BJ (cell line): ENCODE measurements around the gene KCTD13. TPM values are rescaled to one million over a fixed set of nuclear protein-coding genes. Genes with fewer than 3 reads are reported as not detected.
A peak's percentile ranks its signal among the peaks of the same experiment; 100 is the strongest.

Experiments used
- CTCF ChIA-PET: fragments of 350-600 bp; formaldehyde crosslinking; extraction: SDS; loops from one replicate; lab custom pipeline; 2021; ENCODE audit warnings: antibody characterized with exemption, inconsistent platforms; lab: Yijun Ruan, JAX
- POLR2A ChIA-PET: fragments of 300-600 bp; sonication (Branson Sonifier 250); formaldehyde crosslinking; extraction: SDS; loops from one replicate; lab custom pipeline; 2021; ENCODE audit warnings: antibody characterized with exemption; lab: Charles Lee
- DNase-seq: peaks from one replicate; pipeline ENCODE4 v3.0.0-alpha.2; 2011; ENCODE audit warnings: low read depth
- H3K27me3 ChIP-seq: 2 replicates; pipeline ENCODE4 v1.6.0; 2011; ENCODE audit warnings: low read length; ENCODE audit not compliant: control insufficient read depth, insufficient read depth
- H3K36me3 ChIP-seq: 2 replicates; pipeline ENCODE4 v1.5.1; 2011; ENCODE audit warnings: low read length; ENCODE audit not compliant: control insufficient read depth, insufficient read depth
- H3K4me3 ChIP-seq: 2 replicates; pipeline ENCODE4 v1.5.1; 2011; ENCODE audit warnings: low read depth, mild to moderate bottlenecking, control low read depth, low read length
- polyA plus RNA-seq: library from polyadenylated mRNA; depleted of rRNA; stranded (reverse); fragments of >200 nt; gene quantifications from 2 replicates; pipeline ENCODE4 v1.2.3, GENCODE V29; 2011
- TF ChIP-seq, protein P1 (sequence below): IDR thresholded peaks from 2 replicates; pipeline ENCODE4 v1.5.1; 2011; ENCODE audit warnings: low read depth, mild to moderate bottlenecking, control low read depth, inconsistent platforms, low read length, moderate library complexity; ENCODE audit not compliant: insufficient read depth

The KCTD13 gene
- polyA plus RNA-seq, 1 experiment = 12.3 TPM

DNA sequence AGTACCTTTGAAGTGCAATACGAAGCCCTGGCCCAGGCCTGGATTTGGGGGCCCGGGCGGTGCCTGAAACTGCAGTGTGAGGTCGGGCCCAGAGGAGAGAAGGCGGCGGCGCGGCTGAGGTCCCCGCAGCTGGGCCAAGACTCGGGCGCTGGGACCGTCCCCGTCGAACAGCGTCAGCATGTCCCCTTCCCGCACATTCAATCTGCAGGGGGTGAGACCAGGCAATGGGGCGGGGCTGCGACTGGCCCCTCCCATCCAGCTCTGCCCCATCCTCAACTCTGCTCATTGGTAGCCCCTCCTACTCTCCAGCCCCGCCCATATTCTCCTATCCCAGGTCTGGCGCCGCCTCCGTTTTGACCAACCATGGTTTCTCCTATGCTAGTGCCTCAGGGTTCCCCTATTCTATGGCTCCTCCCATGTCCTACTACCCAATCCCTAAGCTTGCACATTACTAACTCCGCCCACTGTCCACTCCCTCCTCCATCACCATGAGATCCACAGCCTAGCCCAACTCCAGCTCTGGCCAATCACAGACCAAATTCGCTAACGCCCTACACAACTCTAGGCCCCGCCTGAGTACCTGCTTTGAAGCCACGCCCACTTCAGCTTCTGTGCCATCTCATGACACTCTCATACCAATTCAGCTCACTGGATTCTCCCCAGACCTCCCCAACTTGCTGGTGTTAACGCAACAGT lies 48.6 kb downstream of the KCTD13 start:
- no peak for DNase-seq
- TF ChIP-seq, protein P1, sequence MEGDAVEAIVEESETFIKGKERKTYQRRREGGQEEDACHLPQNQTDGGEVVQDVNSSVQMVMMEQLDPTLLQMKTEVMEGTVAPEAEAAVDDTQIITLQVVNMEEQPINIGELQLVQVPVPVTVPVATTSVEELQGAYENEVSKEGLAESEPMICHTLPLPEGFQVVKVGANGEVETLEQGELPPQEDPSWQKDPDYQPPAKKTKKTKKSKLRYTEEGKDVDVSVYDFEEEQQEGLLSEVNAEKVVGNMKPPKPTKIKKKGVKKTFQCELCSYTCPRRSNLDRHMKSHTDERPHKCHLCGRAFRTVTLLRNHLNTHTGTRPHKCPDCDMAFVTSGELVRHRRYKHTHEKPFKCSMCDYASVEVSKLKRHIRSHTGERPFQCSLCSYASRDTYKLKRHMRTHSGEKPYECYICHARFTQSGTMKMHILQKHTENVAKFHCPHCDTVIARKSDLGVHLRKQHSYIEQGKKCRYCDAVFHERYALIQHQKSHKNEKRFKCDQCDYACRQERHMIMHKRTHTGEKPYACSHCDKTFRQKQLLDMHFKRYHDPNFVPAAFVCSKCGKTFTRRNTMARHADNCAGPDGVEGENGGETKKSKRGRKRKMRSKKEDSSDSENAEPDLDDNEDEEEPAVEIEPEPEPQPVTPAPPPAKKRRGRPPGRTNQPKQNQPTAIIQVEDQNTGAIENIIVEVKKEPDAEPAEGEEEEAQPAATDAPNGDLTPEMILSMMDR = no peak
- Histone ChIP-seq H3K27me3 (peaks cover 4% of the 10 kb centered on the region; the same call in 1 of the 2 replicates), H3K4me3 (no peak overlapping the region), H3K36me3 (no peaks in the 10 kb centered on the region)
- CTCF ChIA-PET = interaction anchor here (1.7 to 2.5 kb wide), 2 partner anchors 13 to 29 kb away, joined by 4 to 10 read pairs; no protein-coding TSS in a partner anchor
- POLR2A ChIA-PET = no interaction called here

DNA sequence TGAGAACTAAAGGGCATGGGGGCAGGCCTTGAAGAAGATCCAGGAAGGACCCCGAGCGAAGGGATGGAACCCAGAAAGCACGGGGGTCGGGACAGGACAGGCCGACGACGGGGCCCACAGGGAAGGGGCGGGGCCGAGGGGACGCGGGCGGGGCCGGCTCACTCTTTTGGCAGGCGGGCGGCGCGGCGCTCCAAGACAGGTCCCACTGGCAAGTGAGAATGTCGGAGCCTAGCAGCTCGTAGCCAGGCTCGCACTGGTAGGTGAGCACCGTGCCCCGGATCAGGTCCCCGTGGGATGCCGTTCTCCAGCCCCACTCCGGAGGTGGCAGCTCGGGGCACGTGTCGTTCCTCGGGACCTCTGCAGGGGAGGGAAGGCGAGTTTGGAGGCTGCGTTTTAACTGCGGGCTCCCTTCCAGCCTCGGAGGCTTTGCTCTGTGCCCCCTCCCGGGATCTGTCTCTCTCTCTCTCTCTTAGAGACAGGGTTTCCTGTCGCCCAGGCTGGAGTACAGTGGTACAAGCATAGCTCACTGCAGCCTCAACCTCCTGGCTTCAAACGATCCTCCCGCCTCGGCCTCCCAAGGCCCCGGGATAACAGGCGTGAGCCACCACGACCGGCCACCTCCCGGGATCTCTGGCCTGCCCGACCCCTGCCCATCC lies 49.3 kb downstream of the KCTD13 start:
- Histone ChIP-seq H3K27me3 (peaks cover 4% of the 10 kb centered on the region; the same call in 1 of the 2 replicates), H3K36me3 (no peaks in the 10 kb centered on the region), H3K4me3 (peak overlapping the region; percentile 32)
- ChIA-PET CTCF (interaction anchor here (1.7 to 2.5 kb wide), 2 partner anchors 13 to 28 kb away, joined by 4 to 10 read pairs; no protein-coding TSS in a partner anchor), POLR2A (no interaction called here)
- TF ChIP-seq, protein P1 = no peak
- no peak for DNase-seq

DNA sequence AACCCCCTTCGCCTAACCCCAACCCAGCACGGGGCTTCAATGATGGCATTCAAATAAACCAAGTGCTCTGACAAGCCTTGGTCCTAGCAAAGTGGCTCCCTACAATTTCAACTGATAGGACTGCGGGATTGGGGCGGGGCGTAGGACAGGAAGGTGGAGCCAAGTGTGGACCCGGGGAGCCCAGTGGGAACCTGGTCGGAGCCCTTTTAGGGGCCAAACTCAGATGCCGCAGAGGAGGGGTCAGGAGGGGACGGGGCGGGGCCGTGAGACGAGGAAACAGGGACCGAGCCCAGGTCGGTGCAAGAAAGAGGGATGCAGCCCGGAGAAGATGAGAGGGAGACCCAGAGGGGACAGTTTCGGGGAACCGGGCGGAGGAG lies 49.8 kb downstream of the KCTD13 start:
- no peak for DNase-seq
- Histone ChIP-seq H3K4me3 (peak overlapping the region; percentile 32), H3K27me3 (peaks cover 4% of the 10 kb centered on the region; the same call in 1 of the 2 replicates), H3K36me3 (no peaks in the 10 kb centered on the region)
- POLR2A ChIA-PET = no interaction called here
- CTCF ChIA-PET = interaction anchor here (1.7 to 2.5 kb wide), 2 partner anchors 12 to 28 kb away, joined by 4 to 10 read pairs; no protein-coding TSS in a partner anchor
- TF ChIP-seq, protein P1 = no peak

DNA sequence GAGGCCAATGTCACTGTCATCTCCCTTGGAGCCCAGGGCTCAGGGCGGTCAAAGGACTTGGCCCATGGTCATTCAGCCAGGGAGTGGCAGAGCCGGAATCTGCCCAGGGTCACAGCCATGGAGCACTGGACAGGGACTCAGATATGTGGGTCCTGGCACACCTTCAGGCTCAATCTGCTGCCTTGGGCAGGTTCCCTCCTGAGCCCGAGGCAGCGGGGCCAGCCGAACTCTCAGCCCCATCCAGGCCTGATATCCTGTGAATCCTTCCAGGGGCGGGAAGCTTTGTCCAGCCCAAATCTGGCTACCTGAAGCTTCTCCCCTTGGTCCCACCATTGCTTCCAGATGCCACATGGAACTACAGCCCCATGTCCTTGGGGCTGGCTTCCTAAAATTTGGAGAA lies 50.8 kb downstream of the KCTD13 start:
- CTCF ChIA-PET = interaction anchor here (2.5 kb wide), 1 partner anchor 11 kb away, joined by 10 read pairs; no protein-coding TSS in a partner anchor
- TF ChIP-seq, protein P1 = no peak
- Histone ChIP-seq H3K4me3 (no peak overlapping the region), H3K36me3 (no peaks in the 10 kb centered on the region), H3K27me3 (peaks cover 4% of the 10 kb centered on the region; the same call in 1 of the 2 replicates)
- no peak for DNase-seq
- POLR2A ChIA-PET = no interaction called here

DNA sequence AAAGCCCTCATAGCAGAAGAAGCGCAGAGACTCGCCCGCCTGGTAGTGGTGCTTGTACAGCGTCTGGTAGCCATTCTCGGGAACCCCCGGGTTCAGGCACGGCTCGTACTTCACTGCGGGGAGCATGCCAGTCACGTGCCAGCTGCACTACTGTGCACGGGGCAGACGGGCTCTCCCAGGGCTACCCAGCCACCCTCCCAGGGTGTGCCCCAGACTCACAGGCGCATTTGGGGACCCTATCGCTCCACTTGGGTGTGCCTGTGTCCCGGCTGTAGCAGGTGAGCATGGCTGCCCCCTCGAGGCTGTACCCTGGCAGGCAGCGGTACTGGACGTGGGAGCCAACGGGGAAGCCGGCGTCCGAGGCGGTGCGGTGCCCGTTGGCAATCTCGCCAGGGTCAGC lies 52.7 kb downstream of the KCTD13 start:
- no peak for DNase-seq
- H3K27me3 ChIP-seq = peaks cover 4% of the 10 kb centered on the region; the same call in 1 of the 2 replicates
- CTCF ChIA-PET = no interaction called here
- no peaks in the 10 kb centered on the region for H3K36me3 ChIP-seq
- POLR2A ChIA-PET = no interaction called here
- TF ChIP-seq, protein P1 = no peak
- H3K4me3 ChIP-seq = no peak overlapping the region
